ENCODE results near the gene TTC31.

GRCh38 chr2:74542978-74543377, 60.1 kb downstream of the TTC31 start:
- TF ChIP-seq SIN3A (IDR thresholded peaks at IDR 0.05; ENCODE audit: borderline replicate concordance, insufficient read depth, low read length), result no peak
- no peak for TF ChIP-seq REST (IDR thresholded peaks at IDR 0.05; ENCODE audit: insufficient read depth in 1 of 2, low read depth in 2 of 2, low read length in 2 of 2)
- TF ChIP-seq TAF1 (IDR thresholded peaks at IDR 0.05; ENCODE audit: borderline replicate concordance, insufficient read depth, low read length), result no peak
- no peak for TF ChIP-seq POLR2AphosphoS5 (IDR thresholded peaks at IDR 0.05; ENCODE audit: low read depth, low read length)

Measured in PFSK-1 (cell line).